A204.1 (cell line): ENCODE results near the gene TRAPPC12.
"Not testable (repeated sequence)": the region's sequence is repeated elsewhere in the genome, so short reads cannot be mapped to it uniquely, and the experiment has no call there.

Experiments used
- FAIRE-seq: peaks from 2 replicates; lab custom pipeline; 2012; peaks lifted over from hg19 to GRCh38; lab: Jason Lieb, UNC

The TRAPPC12 gene

DNA sequence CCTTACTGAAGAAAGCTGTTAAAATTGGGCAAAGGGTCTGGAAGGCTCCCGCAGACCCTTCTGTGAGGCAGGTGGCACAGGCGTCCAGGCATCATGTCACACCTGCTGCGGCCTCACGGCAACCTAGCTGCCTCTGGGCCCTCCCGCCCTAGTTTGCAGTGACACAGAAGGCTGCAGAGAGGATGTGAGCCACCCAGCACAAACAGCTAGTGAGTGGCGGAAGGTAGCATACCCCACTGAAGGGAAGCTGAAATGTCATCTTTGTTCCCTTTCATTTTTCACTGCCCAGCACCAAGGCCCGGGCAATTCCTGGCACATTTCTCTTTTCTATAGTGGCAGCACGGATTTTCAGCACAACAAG is 53.8 kb downstream of the TRAPPC12 start:
- FAIRE-seq = no peak

DNA sequence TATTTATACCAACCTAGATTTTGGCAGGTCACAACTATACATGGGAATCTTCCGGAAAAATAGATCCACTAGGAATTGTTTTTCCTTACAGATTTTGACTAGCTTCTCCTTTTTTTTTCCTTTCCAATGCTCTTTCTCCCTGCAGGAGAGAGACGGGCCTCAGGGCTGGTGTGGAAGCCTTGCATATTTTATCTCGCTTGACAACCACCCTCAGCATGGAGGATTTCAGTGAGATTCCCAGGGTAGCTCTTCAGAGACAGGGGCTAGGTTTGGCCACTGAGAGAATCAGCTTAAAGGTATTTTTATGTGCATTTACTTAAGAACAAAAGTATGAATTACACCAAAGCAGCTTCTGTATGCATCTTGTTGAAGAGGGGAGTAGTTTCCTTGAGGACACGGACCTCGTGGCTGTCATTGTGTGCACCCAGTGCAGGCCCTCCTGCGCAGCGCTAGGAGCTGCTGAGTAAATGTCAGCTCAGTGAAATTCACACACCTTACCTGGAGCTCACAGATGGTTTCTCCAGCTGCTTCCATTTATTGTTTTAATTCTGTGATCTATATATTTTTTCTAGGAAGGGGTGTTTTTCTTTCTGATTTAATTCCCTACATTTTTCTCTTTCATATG is 54.4 kb downstream of the TRAPPC12 start:
- FAIRE-seq = no peak

DNA sequence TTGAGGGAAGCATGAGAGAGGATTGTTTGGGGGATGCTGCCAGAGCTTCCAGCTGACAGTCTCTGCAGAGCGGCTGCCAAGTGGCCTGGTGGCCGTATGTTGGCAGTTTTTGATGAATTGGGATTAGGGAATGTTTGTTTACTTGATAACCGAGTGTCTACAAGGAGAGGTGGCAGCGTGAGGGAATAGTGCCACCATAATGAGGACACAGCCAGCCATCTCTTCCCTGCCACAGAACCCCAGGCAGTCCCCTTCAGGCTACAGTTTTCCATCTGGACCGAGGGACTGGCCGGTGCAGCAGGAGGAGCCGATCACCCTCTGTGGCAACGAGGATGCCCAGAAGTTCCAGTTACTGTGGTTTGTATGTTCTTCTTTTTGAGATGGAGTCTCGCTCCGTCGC is 55.2 kb downstream of the TRAPPC12 start:
- no peak for FAIRE-seq

- FAIRE-seq = no peak
Observed at GRCh38 chr2:3435445-3435844, 56.0 kb downstream of the TRAPPC12 start.

DNA sequence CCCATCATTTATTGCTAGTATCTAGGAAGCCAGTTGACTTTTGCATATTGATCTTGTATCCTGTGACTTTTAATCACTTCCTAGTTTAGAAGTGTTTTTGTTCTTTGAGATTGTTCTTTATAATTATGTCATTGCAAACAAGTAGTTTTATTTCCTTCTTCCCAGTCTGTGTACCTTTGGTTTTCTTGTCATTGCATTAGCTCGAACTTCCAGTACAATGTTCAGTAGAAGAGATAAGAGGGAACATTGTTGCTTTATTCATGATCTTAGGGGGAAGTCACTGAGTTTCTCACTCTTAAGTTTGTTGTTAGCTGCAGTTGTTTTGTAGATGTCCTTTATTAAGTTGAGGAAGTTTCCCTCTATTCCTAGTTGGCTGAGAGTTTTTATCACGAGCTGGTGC is 61.0 kb downstream of the TRAPPC12 start:
- no peak for FAIRE-seq

DNA sequence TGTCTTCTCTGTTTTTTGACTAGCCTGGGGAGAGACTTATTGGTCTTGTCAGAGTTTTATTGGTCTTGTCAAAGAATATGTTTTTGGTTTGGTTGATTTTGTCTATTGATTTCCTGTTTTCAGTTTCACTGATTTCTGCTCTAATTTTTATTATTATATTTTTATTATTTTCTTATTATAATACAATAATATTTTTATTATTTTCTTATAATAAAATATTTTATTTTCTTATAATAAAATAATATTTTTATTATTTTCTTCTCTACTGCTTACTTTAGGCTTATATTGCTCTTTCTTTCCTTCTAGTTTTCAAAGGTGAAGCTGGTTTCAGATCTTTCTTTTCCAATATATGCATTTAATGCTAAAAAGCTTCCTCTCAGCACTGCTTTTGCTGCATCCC is 62.0 kb downstream of the TRAPPC12 start:
- peak; percentile 66 for FAIRE-seq

GRCh38 chr2:3442185-3442584 is 62.7 kb downstream of the TRAPPC12 start:
- FAIRE-seq = no peak

- no peak for FAIRE-seq
Observed at GRCh38 chr2:3443083-3443482, 63.6 kb downstream of the TRAPPC12 start.

GRCh38 chr2:3443506-3444084 is 64.1 kb downstream of the TRAPPC12 start:
- FAIRE-seq = no peak

- no peak for FAIRE-seq
Observed at GRCh38 chr2:3445891-3446290, 66.4 kb downstream of the TRAPPC12 start.

DNA sequence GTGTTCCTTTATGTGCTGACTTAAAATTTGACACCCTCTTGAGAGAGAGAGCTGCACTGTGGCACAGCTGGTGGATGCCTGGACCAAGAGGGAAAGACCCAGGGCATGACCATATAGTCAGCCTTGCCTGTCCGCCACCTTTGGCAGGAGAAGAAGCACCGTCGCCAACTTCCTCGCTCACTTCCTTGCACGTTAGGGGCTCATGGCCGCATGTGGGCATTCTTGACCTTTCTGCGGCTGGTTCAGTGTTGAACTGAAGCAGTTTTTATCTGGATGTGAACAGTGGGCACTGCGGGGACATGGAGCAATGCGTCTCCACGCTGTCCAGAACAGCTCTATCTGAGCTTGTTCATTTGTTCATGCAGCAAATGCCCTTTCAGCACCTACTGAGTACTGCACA is 66.9 kb downstream of the TRAPPC12 start:
- no peak for FAIRE-seq

DNA sequence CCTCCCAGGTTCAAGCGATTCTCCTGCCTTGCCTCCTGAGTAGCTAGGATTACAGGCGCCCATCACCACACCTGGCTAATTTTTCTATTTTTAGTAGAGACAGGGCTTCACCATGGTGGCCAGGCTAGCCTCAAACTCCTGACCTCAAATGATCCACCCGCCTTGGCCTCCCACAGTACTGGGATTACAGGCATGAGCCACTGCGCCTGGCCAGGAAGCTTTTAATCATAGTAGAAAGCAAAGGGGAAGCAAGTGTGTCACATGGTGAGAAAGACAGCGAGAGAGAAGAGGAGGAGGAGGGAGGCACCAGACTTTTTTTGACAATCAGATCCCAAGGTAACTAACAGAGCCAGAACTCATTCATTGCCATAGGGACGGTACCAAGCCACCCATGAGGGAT is 67.7 kb downstream of the TRAPPC12 start:
- FAIRE-seq = not testable (repeated sequence)

DNA sequence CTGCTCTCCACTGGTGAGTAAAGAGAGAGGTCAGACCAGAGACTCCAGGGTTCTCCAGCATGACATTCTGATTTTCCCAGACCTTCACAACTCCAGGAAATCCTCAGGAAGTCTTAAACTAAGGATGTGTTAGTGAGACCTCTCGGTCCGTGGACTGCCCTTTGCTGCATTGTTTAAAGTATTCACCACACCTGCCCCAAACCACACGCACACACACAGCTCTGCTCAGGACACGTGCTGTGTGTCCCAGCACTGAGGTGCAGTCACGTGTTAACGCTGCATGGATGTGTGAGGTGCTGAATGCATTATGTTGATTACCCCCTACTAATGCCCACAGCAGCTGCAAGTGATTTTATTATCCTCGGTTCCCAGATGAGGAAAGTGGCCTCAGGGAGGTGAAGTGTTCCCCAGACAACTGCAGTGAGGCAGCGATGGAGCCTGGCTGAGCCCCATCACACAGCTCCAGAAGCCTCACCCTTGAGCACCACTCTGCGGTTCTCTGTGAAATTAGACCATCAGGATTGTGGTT is 68.4 kb downstream of the TRAPPC12 start:
- no peak for FAIRE-seq

DNA sequence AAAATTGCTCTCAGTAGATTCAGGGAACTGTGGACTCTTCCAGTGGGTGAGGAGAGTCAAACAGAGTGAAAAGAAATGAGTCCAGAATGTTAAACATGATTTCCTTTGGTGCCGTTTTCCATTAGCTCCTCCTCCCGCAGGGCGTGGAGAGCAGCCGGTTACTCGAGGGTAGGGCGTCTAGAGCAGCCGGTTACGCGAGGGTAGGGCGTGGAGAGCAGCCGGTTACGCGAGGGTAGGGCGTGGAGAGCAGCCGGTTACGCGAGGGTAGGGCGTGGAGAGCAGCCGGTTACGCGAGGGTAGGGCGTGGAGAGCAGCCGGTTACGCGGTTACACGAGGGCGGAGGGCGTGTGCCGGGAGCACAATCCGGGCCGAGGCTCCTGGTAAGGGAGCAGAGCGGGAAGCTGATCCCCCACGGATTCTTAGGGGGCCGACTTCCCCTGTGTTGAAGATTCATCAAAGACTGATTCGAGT is 69.0 kb downstream of the TRAPPC12 start:
- FAIRE-seq = not testable (repeated sequence)

GRCh38 chr2:3449086-3449485 is 69.6 kb downstream of the TRAPPC12 start:
- FAIRE-seq = no peak

DNA sequence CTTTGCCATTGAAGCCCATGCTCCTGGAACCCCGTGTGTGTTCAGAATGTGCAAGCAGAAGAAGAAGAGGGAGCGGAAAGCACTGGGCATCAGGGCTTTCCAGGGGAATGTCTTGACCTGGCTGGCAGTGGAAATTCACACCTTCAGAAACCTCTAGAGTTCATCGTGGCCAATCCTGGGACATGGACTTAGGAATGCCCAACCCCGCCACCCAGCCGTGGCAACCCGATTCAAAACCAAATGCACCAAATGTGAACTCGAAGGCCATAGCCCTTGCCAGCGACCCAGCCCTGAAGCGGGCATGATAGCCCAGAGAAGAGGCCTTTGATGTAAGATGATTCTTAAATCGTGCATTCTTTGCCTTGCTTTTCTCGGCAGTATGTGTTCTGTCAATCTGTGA is 70.4 kb downstream of the TRAPPC12 start:
- FAIRE-seq = no peak

- no peak for FAIRE-seq
Observed at GRCh38 chr2:3450385-3451010, 71.0 kb downstream of the TRAPPC12 start.

GRCh38 chr2:3451169-3451568 is 71.7 kb downstream of the TRAPPC12 start:
- no peak for FAIRE-seq

DNA sequence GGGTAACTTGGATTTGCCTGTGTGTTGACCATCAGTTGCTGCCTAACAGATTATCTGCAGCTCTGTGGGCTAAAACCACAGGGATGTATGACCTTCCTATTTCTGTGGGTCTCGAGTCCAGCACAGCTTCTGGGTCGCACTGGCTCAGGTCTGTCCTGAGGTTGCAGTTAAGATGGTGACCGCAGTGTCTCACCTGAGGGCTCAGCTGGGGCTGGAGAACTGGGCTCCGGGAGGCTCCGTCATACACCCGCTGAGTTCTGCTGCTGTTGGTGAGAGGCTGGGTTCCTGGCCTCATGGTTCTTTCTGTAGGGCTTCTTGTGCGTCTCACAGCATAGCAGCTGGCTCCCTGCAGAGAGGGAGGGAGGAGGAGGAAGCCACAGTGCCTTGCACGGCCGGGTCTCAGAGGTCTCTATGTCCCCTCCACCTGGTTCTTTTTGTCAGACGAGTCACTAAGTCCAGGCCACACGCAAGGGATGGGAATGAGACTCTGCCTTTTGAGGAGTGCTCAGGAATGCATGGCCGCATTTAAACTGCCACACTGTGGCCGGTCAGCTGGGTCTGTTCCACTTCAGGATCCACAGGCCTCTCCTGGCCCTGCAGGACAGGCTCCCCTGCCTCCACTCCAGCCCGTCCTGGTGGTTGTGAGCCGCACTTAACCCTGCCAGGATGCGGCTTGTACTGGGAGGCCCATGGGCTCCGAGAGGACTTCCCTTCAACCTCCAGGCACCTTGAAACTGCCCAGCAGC is 72.6 kb downstream of the TRAPPC12 start:
- no peak for FAIRE-seq

GRCh38 chr2:3453190-3453999 is 73.9 kb downstream of the TRAPPC12 start:
- no peak for FAIRE-seq

DNA sequence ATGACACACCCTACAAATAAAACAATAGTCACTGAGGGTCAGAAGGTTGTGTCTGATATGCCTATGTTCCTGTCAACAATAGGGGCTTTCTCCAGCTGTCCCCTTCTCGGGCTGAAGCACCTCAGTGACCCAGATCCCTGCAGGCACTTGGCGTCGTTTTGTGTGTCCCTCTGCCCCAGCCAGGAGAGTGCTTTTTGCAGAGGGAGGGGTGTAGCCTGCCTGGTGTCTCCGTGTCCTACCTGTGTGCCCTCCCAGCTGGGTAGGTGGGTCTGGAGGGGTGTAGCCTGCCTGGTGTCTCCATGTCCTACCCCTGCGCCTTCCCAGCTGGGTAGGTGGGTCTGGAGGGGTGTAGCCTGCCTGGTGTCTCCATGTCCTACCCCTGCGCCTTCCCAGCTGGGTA is 74.5 kb downstream of the TRAPPC12 start:
- FAIRE-seq = not testable (repeated sequence)

GRCh38 chr2:3454802-3455201 is 75.3 kb downstream of the TRAPPC12 start:
- no peak for FAIRE-seq
